Esophagus muscularis mucosa (tissue), 4 donors: ENCODE data around the gene ANGPTL8. TPM values are rescaled to one million over a fixed set of nuclear protein-coding genes. Genes with fewer than 3 reads are reported as not detected.

Experiments
- DNase-seq: peaks from one replicate; pipeline ENCODE4 v3.0.0-alpha.2; 2017; ENCODE audit errors: extremely low spot score
- H3K27ac ChIP-seq, 4 donors: fragments of 200-600 bp; sonication (generic); replicated peaks in 1 of 4; 1 replicate in 3 of 4; 2 replicates in 1 of 4; pipeline ENCODE4 v1.5.1; 2016 to 2019; ENCODE audit warnings: mild to moderate bottlenecking in 1 of 4
- H3K27me3 ChIP-seq, 4 donors: fragments of 200-600 bp; sonication (generic); one replicate each; pipeline versions ENCODE4 v1.5.1 to v1.6.0; 2016 to 2019
- H3K36me3 ChIP-seq, 4 donors: fragments of 200-600 bp; sonication (generic); one replicate each; pipeline ENCODE4 v1.5.1; 2016 to 2019
- H3K4me1 ChIP-seq, 4 donors: fragments of 200-600 bp; sonication (generic); one replicate each; pipeline ENCODE4 v1.5.1; 2016 to 2019
- H3K4me3 ChIP-seq, 4 donors: fragments of 200-600 bp; sonication (generic); 1 replicate in 2 of 4; 2 replicates in 2 of 4; pipeline ENCODE4 v1.5.1; 2016 to 2019; ENCODE audit warnings: mild to moderate bottlenecking in 4 of 4, moderate library complexity in 1 of 4
- H3K9me3 ChIP-seq, 4 donors: fragments of 200-600 bp; sonication (generic); 1 replicate in 3 of 4; 2 replicates in 1 of 4; pipeline ENCODE4 v1.5.1; 2016 to 2019
- CTCF ChIP-seq, 3 experiments: fragments of 200-600 bp in 2 of 3; fragments of 450-650 bp in 1 of 3; sonication (generic) in 2 of 3; IDR thresholded peaks; one replicate each; pipeline ENCODE4 v1.5.1; 2017 to 2019; ENCODE audit warnings: antibody characterized with exemption in 3 of 3, mild to moderate bottlenecking in 2 of 3, moderate library complexity in 1 of 3
- EP300 ChIP-seq: sonication (generic); formaldehyde crosslinking; IDR thresholded peaks from one replicate; pipeline ENCODE4 v1.6.1; 2017; ENCODE audit warnings: antibody characterized with exemption
- POLR2A ChIP-seq: fragments of 450-650 bp; IDR thresholded peaks from one replicate; pipeline ENCODE4 v1.6.1; 2017; ENCODE audit warnings: antibody characterized with exemption, moderate library complexity, mild to moderate bottlenecking, low read depth
- POLR2AphosphoS5 ChIP-seq, 2 donors: sonication (generic); formaldehyde crosslinking; IDR thresholded peaks; one replicate each; pipeline ENCODE4 v1.6.1; 2017; ENCODE audit warnings: antibody characterized with exemption in 2 of 2
- WGBS: methylation state at CpG from one replicate; pipeline ENCODE4 v1.1.5; 2018; 5-methylcytosine and 5-hydroxymethylcytosine counted together
- intact Hi-C: fragments of 100-400 bp; cut with DNase I; formaldehyde crosslinking; loops from one replicate; pipeline ENCODE4 v1.15.1; 2023
- total RNA-seq, 4 donors: library from RNA; depleted of rRNA; stranded (reverse); fragments of >200 nt; gene quantifications; one replicate each; pipeline versions ENCODE4 v1.1.0 to v1.2.1, GENCODE V29; 2016

The ANGPTL8 gene
- total RNA-seq, 4 donors from 2014 or later, result 2.0 TPM; not detected in 3

GRCh38 chr19:11210656-11210928, 28.8 kb upstream of the ANGPTL8 start:
- WGBS, result 87% methylated on average over 1 of the region's 1 CpG
- H3K9me3 ChIP-seq, result no peaks in the 10 kb centered on the region
- H3K27me3 ChIP-seq, result no peaks in the 10 kb centered on the region
- H3K4me1 ChIP-seq, result peaks cover 0 to 14% (median 3%) of the 10 kb centered on the region in 4 donors
- DNase-seq, result no peak
- peaks cover 0 to 75% (median 68%) of the 10 kb centered on the region in 4 donors for H3K36me3 ChIP-seq
- TF ChIP-seq POLR2A (no peak), CTCF (IDR thresholded peaks at IDR 0.05) (no peak), EP300 (no peak)
- no peak overlapping the region for H3K27ac ChIP-seq
- no peak overlapping the region for H3K4me3 ChIP-seq
- intact Hi-C loops, result no loop called here

GRCh38 chr19:11214387-11214786, 25.0 kb upstream of the ANGPTL8 start:
- Histone ChIP-seq H3K36me3 (peaks cover 6 to 79% (median 73%) of the 10 kb centered on the region in 4 donors), H3K4me1 (no peaks in the 10 kb centered on the region), H3K9me3 (no peaks in the 10 kb centered on the region), H3K4me3 (no peak overlapping the region), H3K27ac (no peak overlapping the region), H3K27me3 (no peaks in the 10 kb centered on the region)
- TF ChIP-seq CTCF (IDR thresholded peaks at IDR 0.05) (no peak), POLR2AphosphoS5 (IDR thresholded peaks at IDR 0.05) (no peak), EP300 (no peak), POLR2A (no peak)
- DNase-seq, result no peak
- 85% methylated on average over 5 of the region's 6 CpGs for WGBS
- intact Hi-C loops, result no loop called here

DNA sequence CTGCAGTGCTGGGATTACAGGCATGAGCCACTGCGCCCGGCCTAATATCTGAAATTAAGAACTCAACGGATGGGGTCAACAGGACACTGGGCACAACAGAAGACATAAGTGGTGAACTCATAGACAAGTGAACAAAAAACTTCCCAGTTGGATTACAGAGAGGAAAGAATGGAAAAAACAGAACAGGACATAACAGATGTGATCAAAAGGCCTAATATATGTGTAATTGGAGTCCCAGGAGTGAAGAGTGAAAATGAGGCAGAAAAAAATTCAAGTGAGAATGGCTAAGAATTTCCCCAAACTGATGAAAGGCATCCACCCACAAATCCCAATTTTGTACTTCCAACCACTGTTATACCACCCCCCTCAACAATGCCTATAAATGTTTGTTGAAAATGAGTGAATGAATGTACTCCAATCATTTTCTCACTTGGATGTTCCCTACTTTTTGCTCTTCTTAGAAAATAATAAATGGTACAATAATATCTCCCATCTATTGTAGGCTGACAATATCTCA, 18.3 kb upstream of the ANGPTL8 start:
- Histone ChIP-seq H3K4me1 (no peaks in the 10 kb centered on the region), H3K27ac (no peak overlapping the region), H3K9me3 (peaks cover 0 to 12% (median 10%) of the 10 kb centered on the region in 4 donors), H3K4me3 (no peak overlapping the region), H3K36me3 (peaks cover 28 to 89% (median 59%) of the 10 kb centered on the region in 4 donors), H3K27me3 (no peaks in the 10 kb centered on the region)
- 96% methylated on average over 3 of the region's 3 CpGs for WGBS
- DNase-seq, result no peak
- intact Hi-C loops, result no loop called here
- TF ChIP-seq EP300, result no peak
- TF ChIP-seq CTCF (IDR thresholded peaks at IDR 0.05), result no peak
- TF ChIP-seq POLR2AphosphoS5 (IDR thresholded peaks at IDR 0.05), result no peak
- no peak for TF ChIP-seq POLR2A

GRCh38 chr19:11223200-11223599, 16.2 kb upstream of the ANGPTL8 start:
- WGBS, result 97% methylated on average over 3 of the region's 3 CpGs
- peaks cover 0 to 12% (median 10%) of the 10 kb centered on the region in 4 donors for H3K9me3 ChIP-seq
- no peaks in the 10 kb centered on the region for H3K4me1 ChIP-seq
- no peak for TF ChIP-seq POLR2AphosphoS5 (IDR thresholded peaks at IDR 0.05)
- TF ChIP-seq POLR2A, result no peak
- TF ChIP-seq EP300, result no peak
- no peak for TF ChIP-seq CTCF (IDR thresholded peaks at IDR 0.05)
- no peak overlapping the region for H3K27ac ChIP-seq
- H3K4me3 ChIP-seq, result no peak overlapping the region
- H3K36me3 ChIP-seq, result peaks cover 22 to 86% (median 54%) of the 10 kb centered on the region in 4 donors
- H3K27me3 ChIP-seq, result no peaks in the 10 kb centered on the region
- intact Hi-C loops, result no loop called here
- no peak for DNase-seq

DNA sequence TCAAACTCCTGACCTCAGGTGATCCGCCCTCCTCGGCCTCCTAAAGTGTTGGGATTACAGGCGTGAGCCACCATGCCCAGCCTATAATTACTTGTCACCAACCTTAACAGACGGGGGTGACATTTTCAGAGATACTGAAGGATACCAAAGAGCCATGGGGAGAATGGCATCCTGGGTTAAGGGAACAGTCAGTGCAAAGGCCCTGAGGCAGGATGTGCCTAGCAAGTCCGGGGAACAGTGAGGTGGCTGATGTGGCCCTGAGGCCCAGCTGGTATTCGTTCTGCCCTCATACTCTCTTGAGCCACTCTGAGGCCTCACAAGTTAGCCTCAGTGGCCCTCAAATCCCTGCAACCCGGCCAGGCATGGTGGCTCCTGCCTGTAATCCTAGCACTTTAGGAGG, 15.0 kb upstream of the ANGPTL8 start:
- Histone ChIP-seq H3K9me3 (peaks cover 0 to 12% (median 10%) of the 10 kb centered on the region in 4 donors), H3K27ac (peak overlapping the region in 1 of 4 donors; percentile 18), H3K4me3 (no peak overlapping the region), H3K27me3 (no peaks in the 10 kb centered on the region), H3K4me1 (no peaks in the 10 kb centered on the region), H3K36me3 (peaks cover 22 to 88% (median 53%) of the 10 kb centered on the region in 4 donors)
- 98% methylated on average over 7 of the region's 7 CpGs for WGBS
- TF ChIP-seq EP300, result no peak
- no peak for TF ChIP-seq POLR2AphosphoS5 (IDR thresholded peaks at IDR 0.05)
- TF ChIP-seq CTCF (IDR thresholded peaks at IDR 0.05), result no peak
- no peak for TF ChIP-seq POLR2A
- no peak for DNase-seq
- intact Hi-C loops, result no loop called here
